HEK293 (cell line): ENCODE measurements around the gene MTF2.

ENCODE experiments used
- CTCF ChIA-PET: fragments of 350-600 bp; formaldehyde crosslinking; extraction: SDS; loops from one replicate; lab custom pipeline; 2021; ENCODE audit warnings: antibody characterized with exemption; lab: Yijun Ruan, JAX
- POLR2A ChIA-PET: fragments of 300-600 bp; formaldehyde crosslinking; extraction: SDS; loops from one replicate; lab custom pipeline; 2020; ENCODE audit warnings: antibody characterized with exemption, inconsistent platforms; lab: Yijun Ruan, JAX
- H3K27ac ChIP-seq: fragments of 200-500 bp; sonication (Bioruptor generic); 2 replicates; pipeline ENCODE4 v1.5.1; 2014; ENCODE audit warnings: low read depth, low read length, control low read depth, inconsistent platforms; ENCODE audit errors: extremely low read depth
- H3K36me3 ChIP-seq, 2 experiments: fragments of 200-500 bp in 1 of 2; sonication (Bioruptor generic) in 1 of 2; 1 replicate in 1 of 2; 2 replicates in 1 of 2; pipeline ENCODE4 v1.5.1; 2014 to 2017; ENCODE audit warnings: inconsistent platforms in 2 of 2, low read length in 2 of 2; ENCODE audit not compliant: control insufficient read depth in 2 of 2, insufficient read depth in 1 of 2
- H3K4me1 ChIP-seq: fragments of 200-500 bp; sonication (Bioruptor generic); 2 replicates; pipeline ENCODE4 v1.5.1; 2014; ENCODE audit warnings: mild to moderate bottlenecking, low read length, inconsistent platforms; ENCODE audit not compliant: control insufficient read depth, insufficient read depth
- H3K4me3 ChIP-seq: 2 replicates; pipeline ENCODE4 v1.5.1; 2011; ENCODE audit warnings: low read depth, mild to moderate bottlenecking, control low read depth, low read length, moderate library complexity
- H3K9me3 ChIP-seq: fragments of 200-500 bp; sonication (Bioruptor generic); 2 replicates; pipeline ENCODE4 v1.5.1; 2014; ENCODE audit warnings: low read depth, low read length, inconsistent platforms; ENCODE audit not compliant: control insufficient read depth, insufficient read depth
- KLF10 ChIP-seq: fragments of 450-650 bp; IDR thresholded peaks from 2 replicates; pipeline ENCODE4 v1.5.1; 2018; ENCODE audit warnings: missing biosample characterization, mild to moderate bottlenecking, missing genetic modification characterization
- PATZ1 ChIP-seq: fragments of 450-650 bp; formaldehyde crosslinking; IDR thresholded peaks from 2 replicates; pipeline ENCODE4 v1.5.1; 2016; ENCODE audit warnings: missing biosample characterization, missing genetic modification characterization
- SP3 ChIP-seq: fragments of 450-650 bp; formaldehyde crosslinking; IDR thresholded peaks from 2 replicates; pipeline ENCODE4 v1.5.1; 2016; ENCODE audit warnings: missing biosample characterization, missing genetic modification characterization
- SP7 ChIP-seq: fragments of 450-650 bp; formaldehyde crosslinking; IDR thresholded peaks from 2 replicates; pipeline ENCODE4 v1.5.1; 2016; ENCODE audit warnings: missing biosample characterization, missing genetic modification characterization
- ZBTB6 ChIP-seq: fragments of 450-650 bp; formaldehyde crosslinking; IDR thresholded peaks from 2 replicates; pipeline ENCODE4 v1.5.1; 2017; ENCODE audit warnings: missing biosample characterization, missing genetic modification characterization
- ZNF148 ChIP-seq: fragments of 450-650 bp; formaldehyde crosslinking; IDR thresholded peaks from 2 replicates; pipeline ENCODE4 v1.5.0; 2017; ENCODE audit warnings: missing biosample characterization, missing genetic modification characterization, borderline replicate concordance
- ZNF274 ChIP-seq, 2 experiments: fragments of 200-500 bp in 1 of 2; fragments of 450-650 bp in 1 of 2; sonication (Bioruptor generic) in 1 of 2; formaldehyde crosslinking in 1 of 2; IDR thresholded peaks; 2 replicates each; pipeline versions ENCODE4 v1.5.1 to v1.6.1; 2014 to 2016; ENCODE audit warnings: borderline replicate concordance in 1 of 2, inconsistent platforms in 1 of 2, low read length in 1 of 2, missing biosample characterization in 1 of 2, missing genetic modification characterization in 1 of 2
- ZNF48 ChIP-seq: fragments of 450-650 bp; formaldehyde crosslinking; IDR thresholded peaks from 2 replicates; pipeline ENCODE4 v1.5.1; 2016; ENCODE audit warnings: missing biosample characterization, missing genetic modification characterization
- ZNF501 ChIP-seq: fragments of 450-650 bp; formaldehyde crosslinking; IDR thresholded peaks from 2 replicates; pipeline ENCODE4 v1.5.1; 2016; ENCODE audit warnings: missing biosample characterization, missing genetic modification characterization
- ZNF549 ChIP-seq: fragments of 450-650 bp; IDR thresholded peaks from 2 replicates; pipeline ENCODE4 v1.5.1; 2018; ENCODE audit warnings: missing biosample characterization, missing genetic modification characterization, mild to moderate bottlenecking, inconsistent platforms, moderate library complexity
- ZNF629 ChIP-seq: fragments of 450-650 bp; formaldehyde crosslinking; IDR thresholded peaks from 2 replicates; pipeline ENCODE4 v1.5.1; 2017; ENCODE audit warnings: missing biosample characterization, missing genetic modification characterization
- ZNF645 ChIP-seq: fragments of 450-650 bp; formaldehyde crosslinking; IDR thresholded peaks from 2 replicates; pipeline ENCODE4; 2016; ENCODE audit warnings: missing biosample characterization, missing genetic modification characterization
- TF ChIP-seq, protein P1 (sequence below): fragments of 450-650 bp; formaldehyde crosslinking; IDR thresholded peaks from 2 replicates; pipeline ENCODE4 v1.5.1; 2016; ENCODE audit warnings: missing biosample characterization, missing genetic modification characterization, low read depth
- TF ChIP-seq, protein P2 (sequence below): fragments of 450-650 bp; formaldehyde crosslinking; IDR thresholded peaks from 2 replicates; pipeline ENCODE4 v1.5.1; 2016; ENCODE audit warnings: missing biosample characterization, missing genetic modification characterization

MTF2 gene

GRCh38 chr1:93142161-93142560 is 63.1 kb downstream of the MTF2 start:
- ChIA-PET CTCF (interaction anchor here (0.7 kb wide), 1 partner anchor 30 kb away, joined by 3 read pairs; no protein-coding TSS in a partner anchor), POLR2A (no interaction called here)
- peaks cover 19 to 38% of the 10 kb centered on the region in 2 experiments for H3K36me3 ChIP-seq
- TF ChIP-seq SP3 (tag by site-specific recombination) (no peak), ZBTB6 (no peak), ZNF274 (IDR thresholded peaks at IDR 0.05; ENCODE audit: low read length) (no peak), ZNF274 (tag by site-specific recombination; IDR thresholded peaks at IDR 0.05; ENCODE audit: borderline replicate concordance) (no peak), ZNF549 (tag by site-specific recombination) (no peak), ZNF48 (tag by site-specific recombination) (no peak), SP7 (tag by site-specific recombination) (no peak), ZNF501 (no peak), PATZ1 (tag by site-specific recombination) (no peak), ZNF148 (tag by site-specific recombination) (no peak), ZNF645 (tag by site-specific recombination) (no peak), ZNF629 (no peak)
- TF ChIP-seq, protein P1, sequence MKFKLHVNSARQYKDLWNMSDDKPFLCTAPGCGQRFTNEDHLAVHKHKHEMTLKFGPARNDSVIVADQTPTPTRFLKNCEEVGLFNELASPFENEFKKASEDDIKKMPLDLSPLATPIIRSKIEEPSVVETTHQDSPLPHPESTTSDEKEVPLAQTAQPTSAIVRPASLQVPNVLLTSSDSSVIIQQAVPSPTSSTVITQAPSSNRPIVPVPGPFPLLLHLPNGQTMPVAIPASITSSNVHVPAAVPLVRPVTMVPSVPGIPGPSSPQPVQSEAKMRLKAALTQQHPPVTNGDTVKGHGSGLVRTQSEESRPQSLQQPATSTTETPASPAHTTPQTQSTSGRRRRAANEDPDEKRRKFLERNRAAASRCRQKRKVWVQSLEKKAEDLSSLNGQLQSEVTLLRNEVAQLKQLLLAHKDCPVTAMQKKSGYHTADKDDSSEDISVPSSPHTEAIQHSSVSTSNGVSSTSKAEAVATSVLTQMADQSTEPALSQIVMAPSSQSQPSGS (tag by site-specific recombination) = no peak
- H3K4me3 ChIP-seq = no peak overlapping the region
- H3K4me1 ChIP-seq = no peaks in the 10 kb centered on the region
- H3K9me3 ChIP-seq = no peaks in the 10 kb centered on the region
- no peak overlapping the region for H3K27ac ChIP-seq

GRCh38 chr1:93143136-93143535 is 64.1 kb downstream of the MTF2 start:
- Histone ChIP-seq H3K4me1 (no peaks in the 10 kb centered on the region), H3K36me3 (peaks cover 12 to 37% of the 10 kb centered on the region in 2 experiments; a peak in 2 of 3 replicates), H3K27ac (no peak overlapping the region), H3K9me3 (no peaks in the 10 kb centered on the region)
- ChIA-PET POLR2A (no interaction called here), CTCF (no interaction called here)
- no peak for TF ChIP-seq KLF10 (tag by site-specific recombination)
- TF ChIP-seq, protein P2, sequence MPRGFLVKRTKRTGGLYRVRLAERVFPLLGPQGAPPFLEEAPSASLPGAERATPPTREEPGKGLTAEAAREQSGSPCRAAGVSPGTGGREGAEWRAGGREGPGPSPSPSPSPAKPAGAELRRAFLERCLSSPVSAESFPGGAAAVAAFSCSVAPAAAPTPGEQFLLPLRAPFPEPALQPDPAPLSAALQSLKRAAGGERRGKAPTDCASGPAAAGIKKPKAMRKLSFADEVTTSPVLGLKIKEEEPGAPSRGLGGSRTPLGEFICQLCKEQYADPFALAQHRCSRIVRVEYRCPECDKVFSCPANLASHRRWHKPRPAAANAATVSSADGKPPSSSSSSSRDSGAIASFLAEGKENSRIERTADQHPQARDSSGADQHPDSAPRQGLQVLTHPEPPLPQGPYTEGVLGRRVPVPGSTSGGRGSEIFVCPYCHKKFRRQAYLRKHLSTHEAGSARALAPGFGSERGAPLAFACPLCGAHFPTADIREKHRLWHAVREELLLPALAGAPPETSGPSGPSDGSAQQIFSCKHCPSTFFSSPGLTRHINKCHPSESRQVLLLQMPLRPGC = no peak
- TF ChIP-seq, all 188 proteins: peak for 0
- H3K4me3 ChIP-seq = no peak overlapping the region
